ENCODE data around the gene TRIM3. TPM values are rescaled to one million over a fixed set of nuclear protein-coding genes. Genes with fewer than 3 reads are reported as not detected.
A peak's percentile ranks its signal among the peaks of the same experiment; 100 is the strongest.

The TRIM3 gene
- total RNA-seq, 4 donors from 2014 or later = 4.0 to 13.5 (median 7.0) TPM

- Histone ChIP-seq H3K4me3 (peak overlapping the region in 1 of 4 donors; percentile 94), H3K27me3 (no peaks in the 10 kb centered on the region), H3K4me1 (peaks cover 16 to 48% (median 17%) of the 10 kb centered on the region in 3 donors), H3K27ac (peak overlapping the region in 3 of 4 donors; percentile 91 to 97 (median 96)), H3K36me3 (peaks cover 10 to 31% (median 14%) of the 10 kb centered on the region in 3 donors), H3K9me3 (no peaks in the 10 kb centered on the region)
- WGBS, 2 donors = 50 to 59% methylated on average over 1 to 3 of the region's 3 CpGs
- TF ChIP-seq POLR2A (IDR thresholded peaks at IDR 0.05) (no peak), CTCF (IDR thresholded peaks at IDR 0.05) (no peak)
- no peak for DNase-seq
- intact Hi-C loops (cut with DNase I) = no loop called here
These were observed 1.2 kb upstream of the TRIM3 start for GRCh38 chr11:6474806-6475500.

GRCh38 chr11:6474413-6474792, 662 bp upstream of the TRIM3 start:
- Histone ChIP-seq H3K36me3 (peaks cover 10 to 28% (median 14%) of the 10 kb centered on the region in 3 donors), H3K27me3 (no peaks in the 10 kb centered on the region), H3K9me3 (no peaks in the 10 kb centered on the region), H3K4me3 (peak overlapping the region; percentile 60 to 94 (median 82)), H3K27ac (peak overlapping the region; percentile 91 to 97 (median 94)), H3K4me1 (peaks cover 13 to 48% (median 16%) of the 10 kb centered on the region in 3 donors)
- TF ChIP-seq CTCF (IDR thresholded peaks at IDR 0.05) = no peak
- 15 to 16% methylated on average over 7 of the region's 7 CpGs for WGBS, 2 donors
- DNase-seq = no peak
- intact Hi-C loops (cut with DNase I) = no loop called here

GRCh38 chr11:6472934-6473333, 807 bp downstream of the TRIM3 start:
- H3K36me3 ChIP-seq = peaks cover 3 to 14% (median 10%) of the 10 kb centered on the region in 3 donors
- H3K27ac ChIP-seq = peak overlapping the region; percentile 91 to 97 (median 94)
- TF ChIP-seq CTCF (IDR thresholded peaks at IDR 0.05) (no peak), POLR2A (IDR thresholded peaks at IDR 0.05) (no peak)
- no peaks in the 10 kb centered on the region for H3K27me3 ChIP-seq
- no peak for DNase-seq
- H3K4me3 ChIP-seq = peak overlapping the region; percentile 60 to 94 (median 82)
- no peaks in the 10 kb centered on the region for H3K9me3 ChIP-seq
- intact Hi-C loops (cut with DNase I) = no loop called here
- 40% methylated on average over 1 of the region's 1 CpG; no CpG with 5 or more reads in 1 of the 2 donors for WGBS, 2 donors
- H3K4me1 ChIP-seq = peaks cover 13 to 47% (median 25%) of the 10 kb centered on the region in 3 donors

GRCh38 chr11:6469599-6469998, 4.1 kb downstream of the TRIM3 start:
- WGBS, 2 donors = 93 to 95% methylated on average over 1 of the region's 1 CpG
- Histone ChIP-seq H3K4me1 (peaks cover 13 to 41% (median 22%) of the 10 kb centered on the region in 3 donors), H3K36me3 (peaks cover 0 to 15% (median 0%) of the 10 kb centered on the region in 3 donors), H3K27ac (peak overlapping the region in 3 of 4 donors; percentile 55 to 77 (median 70)), H3K9me3 (no peaks in the 10 kb centered on the region), H3K27me3 (no peaks in the 10 kb centered on the region), H3K4me3 (no peak overlapping the region)
- no peak for TF ChIP-seq CTCF (IDR thresholded peaks at IDR 0.05)
- TF ChIP-seq POLR2A (IDR thresholded peaks at IDR 0.05) = no peak
- intact Hi-C loops (cut with DNase I) = no loop called here
- DNase-seq = no peak

GRCh38 chr11:6468712-6469495, 4.8 kb downstream of the TRIM3 start:
- no peaks in the 10 kb centered on the region for H3K9me3 ChIP-seq
- H3K36me3 ChIP-seq = peaks cover 0 to 22% (median 0%) of the 10 kb centered on the region in 3 donors

More at GRCh38 chr11:6468712-6469495, 4.8 kb downstream of the TRIM3 start:
- Histone ChIP-seq H3K4me1 (peaks cover 7 to 35% (median 22%) of the 10 kb centered on the region in 3 donors), H3K27ac (peak overlapping the region in 3 of 4 donors; percentile 55 to 77 (median 70)), H3K27me3 (no peaks in the 10 kb centered on the region), H3K4me3 (peak overlapping the region in 1 of 4 donors; percentile 6)
- 36 to 52% methylated on average over 5 to 6 of the region's 6 CpGs for WGBS, 2 donors
- intact Hi-C loops (cut with DNase I) = no loop called here
- no peak for DNase-seq
- TF ChIP-seq CTCF (IDR thresholded peaks at IDR 0.05) (no peak), POLR2A (IDR thresholded peaks at IDR 0.05) (no peak)
